ENCODE measurements around the gene STX18. TPM values are rescaled to one million over a fixed set of nuclear protein-coding genes. Genes with fewer than 3 reads are reported as not detected.

The STX18 gene
- total RNA-seq, 1 donor from 2014 or later = 33.9 TPM

- Histone ChIP-seq H3K36me3 (no peaks in the 10 kb centered on the region), H3K27me3 (no peaks in the 10 kb centered on the region), H3K9me3 (ENCODE audit: low read depth) (no peaks in the 10 kb centered on the region), H4K20me1 (ENCODE audit: low read depth) (no peaks in the 10 kb centered on the region), H3K4me2 (no peak overlapping the region), H3K79me2 (ENCODE audit: low read depth) (no peaks in the 10 kb centered on the region), H2AFZ (replicated peaks) (no peak overlapping the region), H3K9ac (no peak overlapping the region), H3K4me3 (no peak overlapping the region), H3K27ac (no peak overlapping the region), H3K4me1 (peaks cover 3% of the 10 kb centered on the region), H3F3A (ENCODE audit: low read depth) (no peaks in the 10 kb centered on the region)
- H3K4me1 Mint-ChIP-seq = peaks cover 18% of the 10 kb centered on the region
- no peak for DNase-seq (ENCODE audit: low spot score)
- no peak overlapping the region for H3K27ac Mint-ChIP-seq
- no peaks in the 10 kb centered on the region for H3K36me3 Mint-ChIP-seq
- TF ChIP-seq CTCF (IDR thresholded peaks at IDR 0.05) (no peak), EZH2phosphoT487 (IDR thresholded peaks at IDR 0.05) (no peak), EZH2 (IDR thresholded peaks at IDR 0.05) (no peak)
- no peaks in the 10 kb centered on the region for H3K9me3 Mint-ChIP-seq
- H3K27me3 Mint-ChIP-seq (ENCODE audit: insufficient read depth, low read depth) = peaks cover 4% of the 10 kb centered on the region
- no peak overlapping the region for H3K4me3 Mint-ChIP-seq
These were observed 133.7 kb downstream of the STX18 start for GRCh38 chr4:4408132-4408523.

GRCh38 chr4:4407299-4408131, 134.3 kb downstream of the STX18 start:
- Mint-ChIP-seq H3K9me3 (no peaks in the 10 kb centered on the region), H3K4me1 (peaks cover 18% of the 10 kb centered on the region), H3K4me3 (no peak overlapping the region), H3K27me3 (ENCODE audit: insufficient read depth, low read depth) (peaks cover 4% of the 10 kb centered on the region), H3K27ac (peak overlapping the region; percentile 65), H3K36me3 (no peaks in the 10 kb centered on the region)
- Histone ChIP-seq H4K20me1 (ENCODE audit: low read depth) (no peaks in the 10 kb centered on the region), H3K27ac (no peak overlapping the region), H2AFZ (replicated peaks) (no peak overlapping the region), H3F3A (ENCODE audit: low read depth) (no peaks in the 10 kb centered on the region), H3K79me2 (ENCODE audit: low read depth) (no peaks in the 10 kb centered on the region), H3K9me3 (ENCODE audit: low read depth) (no peaks in the 10 kb centered on the region), H3K4me1 (peaks cover 3% of the 10 kb centered on the region), H3K36me3 (no peaks in the 10 kb centered on the region), H3K4me3 (no peak overlapping the region), H3K27me3 (no peaks in the 10 kb centered on the region), H3K4me2 (no peak overlapping the region), H3K9ac (no peak overlapping the region)
- TF ChIP-seq EZH2phosphoT487 (IDR thresholded peaks at IDR 0.05) (no peak), CTCF (IDR thresholded peaks at IDR 0.05) (no peak), EZH2 (IDR thresholded peaks at IDR 0.05) (no peak)
- DNase-seq (ENCODE audit: low spot score) = no peak

- no peaks in the 10 kb centered on the region for H3K36me3 ChIP-seq
These were observed 135.2 kb downstream of the STX18 start for GRCh38 chr4:4406455-4407298.

More at GRCh38 chr4:4406455-4407298, 135.2 kb downstream of the STX18 start:
- H3K4me1 ChIP-seq = peaks cover 3% of the 10 kb centered on the region
- peak overlapping the region; percentile 65 for H3K27ac Mint-ChIP-seq
- no peaks in the 10 kb centered on the region for H3K36me3 Mint-ChIP-seq
- peaks cover 18% of the 10 kb centered on the region for H3K4me1 Mint-ChIP-seq
- no peaks in the 10 kb centered on the region for H3K9me3 ChIP-seq (ENCODE audit: low read depth)
- H3K27me3 Mint-ChIP-seq (ENCODE audit: insufficient read depth, low read depth) = peaks cover 4% of the 10 kb centered on the region
- H3K27ac ChIP-seq = no peak overlapping the region
- H3K4me3 Mint-ChIP-seq = no peak overlapping the region
- no peaks in the 10 kb centered on the region for H3F3A ChIP-seq (ENCODE audit: low read depth)
- no peaks in the 10 kb centered on the region for H4K20me1 ChIP-seq (ENCODE audit: low read depth)
- TF ChIP-seq EZH2 (IDR thresholded peaks at IDR 0.05) (no peak), CTCF (IDR thresholded peaks at IDR 0.05) (no peak), EZH2phosphoT487 (IDR thresholded peaks at IDR 0.05) (no peak)
- no peaks in the 10 kb centered on the region for H3K27me3 ChIP-seq
- H3K4me2 ChIP-seq = no peak overlapping the region
- no peak overlapping the region for H3K4me3 ChIP-seq
- no peaks in the 10 kb centered on the region for H3K9me3 Mint-ChIP-seq
- no peaks in the 10 kb centered on the region for H3K79me2 ChIP-seq (ENCODE audit: low read depth)
- no peak for DNase-seq (ENCODE audit: low spot score)
- H3K9ac ChIP-seq = no peak overlapping the region
- H2AFZ ChIP-seq (replicated peaks) = no peak overlapping the region

All from neural progenitor cell (in vitro differentiated cells).